Heart left ventricle (tissue), 16 donors: ENCODE results near the gene GLA. TPM values are rescaled to one million over a fixed set of nuclear protein-coding genes. Genes with fewer than 3 reads are reported as not detected.

Experiments
- ATAC-seq, 4 donors: fragments of 200-7000 bp; cut with Tn5 transposase; one replicate each; pipeline ENCODE4 v1.9.1; 2020 to 2022; ENCODE audit warnings: moderate library complexity in 4 of 4, mild to moderate bottlenecking in 3 of 4, moderate number of reproducible peaks in 1 of 4
- DNase-seq, 5 donors: peaks; one replicate each; pipeline ENCODE4 v3.0.0-alpha.2; 2020
- H3K27ac ChIP-seq, 12 donors: fragments of 200-600 bp; sonication (generic) in 4 of 12; one replicate each; pipeline versions ENCODE4 v1.5.0 to v1.8.0; 2016 to 2022; ENCODE audit warnings: mild to moderate bottlenecking in 2 of 12
- H3K27me3 ChIP-seq, 9 donors: fragments of 200-600 bp; sonication (generic) in 2 of 9; one replicate each; pipeline versions ENCODE4 v1.5.1 to v1.8.0; 2016 to 2022; ENCODE audit warnings: mild to moderate bottlenecking in 3 of 9
- H3K36me3 ChIP-seq, 9 donors: fragments of 200-600 bp; sonication (generic) in 2 of 9; one replicate each; pipeline versions ENCODE4 v1.5.0 to v1.8.0; 2018 to 2022; ENCODE audit warnings: mild to moderate bottlenecking in 2 of 9
- H3K4me1 ChIP-seq, 12 donors: fragments of 200-600 bp; sonication (generic) in 4 of 12; one replicate each; pipeline versions ENCODE4 v1.5.0 to v1.8.0; 2016 to 2022; ENCODE audit warnings: mild to moderate bottlenecking in 3 of 12
- H3K4me3 ChIP-seq, 12 donors: fragments of 200-600 bp; sonication (generic) in 4 of 12; one replicate each; pipeline versions ENCODE4 v1.5.0 to v1.8.0; 2017 to 2022; ENCODE audit warnings: mild to moderate bottlenecking in 9 of 12, moderate library complexity in 4 of 12
- H3K9me3 ChIP-seq, 12 donors: fragments of 200-600 bp; sonication (generic) in 4 of 12; one replicate each; pipeline versions ENCODE4 v1.5.0 to v1.8.0; 2016 to 2022; ENCODE audit warnings: mild to moderate bottlenecking in 1 of 12
- CTCF ChIP-seq, 12 donors: fragments of 200-600 bp; sonication (generic) in 4 of 12; IDR thresholded peaks; one replicate each; pipeline versions ENCODE4 v1.5.0 to v1.8.0; 2018 to 2022; ENCODE audit warnings: antibody characterized with exemption in 12 of 12, mild to moderate bottlenecking in 5 of 12
- POLR2A ChIP-seq, 2 donors: fragments of 450-650 bp; IDR thresholded peaks; one replicate each; pipeline ENCODE4 v1.6.1; 2017; ENCODE audit warnings: antibody characterized with exemption in 2 of 2, mild to moderate bottlenecking in 2 of 2, moderate library complexity in 2 of 2
- WGBS, 4 donors: extraction: QIAGEN DNeasy Blood & Tissue Kit in 2 of 4; methylation state at CpG; one replicate each; pipeline versions ENCODE4 v1.1.5 to v1.1.7; 2013 to 2018; 5-methylcytosine and 5-hydroxymethylcytosine counted together
- intact Hi-C, 10 donors: fragments of 100-400 bp; cut with DNase I; formaldehyde crosslinking; loops; one replicate each; pipeline versions ENCODE4 v1.11.1 to v1.14.2; 2022
- polyA plus RNA-seq, 2 donors: library from polyadenylated mRNA; stranded (reverse); fragments of 200-250 nt; gene quantifications; one replicate each; pipeline ENCODE4 v1.2.3, GENCODE V29; 2013
- total RNA-seq, 9 donors: library from RNA; depleted of rRNA in 2 of 9; stranded (reverse); fragments of >200 nt in 2 of 9; fragmentation: NEBNext Ultra II Directional in 3 of 9; extraction: Animal tissue kit (Norgen Biotek cat#: 25700) in 3 of 9; gene quantifications; one replicate each; pipeline versions ENCODE4 v1.1.0 to v1.2.4, GENCODE V29; 2016 to 2023
- donor health status: ischemic (EF 13 %, LVEDD 7.1; RV severe dilation, severe dysfunction).
- donor health status: healthy with polysubstance abuse.
- donor health status: DM: no; HTN: yes; CAD: no.
- donor health status: DM: no; HTN: no; CAD: no.
- donor health status: ischemic (EF 25% LVEDD 6.9; RV normal size, moderate dysfunction).
- donor health status: ischemic (EF 25% LVEDD 5.7; RV mildly dilated, moderate dysfunction).
- donor health status: healthy.
- donor health status: DM: yes; HTN: yes; CAD: no.
- donor health status: ischemic (EF 35%, LVEDD 5.7; RV mildly dilated, moderate dysfunction).
- donor health status: nonischemic (EF 11% LVEDD 7.7; RV severe dilation, severe dysfunction).
- donor health status: DM: yes; HTN: yes; CAD: no.
- donor health status: PGD.
- donor health status: ischemic (EF 29% LVEDD 5.4; RV normal size, mild dysfunction).
- donor health status: nonischemic (EF 23%, LVEDD 6.1; RV moderate dilation, normal function).

GLA gene
- total and polyA plus RNA-seq, 11 donors = 5.2 to 27.5 (median 12.3) TPM

GRCh38 chrX:101450085-101450484, 42.4 kb upstream of the GLA start:
- intact Hi-C loops = no loop called here
- DNase-seq (no peak), ATAC-seq (no peak)
- TF ChIP-seq CTCF (IDR thresholded peaks at IDR 0.05) (no peak), POLR2A (IDR thresholded peaks at IDR 0.05) (no peak)
- H3K27me3 ChIP-seq = no peaks in the 10 kb centered on the region
- no peak overlapping the region for H3K4me3 ChIP-seq
- H3K36me3 ChIP-seq = peaks cover 0 to 41% (median 0%) of the 10 kb centered on the region in 9 donors
- no peaks in the 10 kb centered on the region for H3K9me3 ChIP-seq
- no peak overlapping the region for H3K27ac ChIP-seq
- H3K4me1 ChIP-seq = peaks cover 0 to 10% (median 0%) of the 10 kb centered on the region in 12 donors
- WGBS, 4 donors = 39 to 96% (median 88%) methylated on average over 2 of the region's 2 CpGs

- peaks cover 0 to 10% (median 0%) of the 10 kb centered on the region in 12 donors for H3K4me1 ChIP-seq
- H3K9me3 ChIP-seq = no peaks in the 10 kb centered on the region
- 79 to 100% (median 90%) methylated on average over 1 of the region's 1 CpG for WGBS, 4 donors
- no peak for DNase-seq
- no peak overlapping the region for H3K4me3 ChIP-seq
- no peak overlapping the region for H3K27ac ChIP-seq
- peaks cover 0 to 49% (median 0%) of the 10 kb centered on the region in 9 donors for H3K36me3 ChIP-seq
- no peaks in the 10 kb centered on the region for H3K27me3 ChIP-seq
- no peak for TF ChIP-seq POLR2A (IDR thresholded peaks at IDR 0.05)
- no peak for TF ChIP-seq CTCF (IDR thresholded peaks at IDR 0.05)
- no peak for ATAC-seq
- intact Hi-C loops = no loop called here
Observed at GRCh38 chrX:101449279-101449678, 41.6 kb upstream of the GLA start.

GRCh38 chrX:101442085-101442484, 34.4 kb upstream of the GLA start:
- H3K9me3 ChIP-seq = no peaks in the 10 kb centered on the region
- ATAC-seq (no peak), DNase-seq (no peak)
- no peak overlapping the region for H3K4me3 ChIP-seq
- no peaks in the 10 kb centered on the region for H3K4me1 ChIP-seq
- H3K27me3 ChIP-seq = no peaks in the 10 kb centered on the region
- WGBS, 4 donors = 57 to 65% (median 61%) methylated on average over 2 of the region's 2 CpGs
- intact Hi-C loops = no loop called here
- H3K36me3 ChIP-seq = peaks cover 0 to 51% (median 10%) of the 10 kb centered on the region in 9 donors
- no peak for TF ChIP-seq POLR2A (IDR thresholded peaks at IDR 0.05)
- TF ChIP-seq CTCF (IDR thresholded peaks at IDR 0.05) = no peak
- no peak overlapping the region for H3K27ac ChIP-seq

- H3K4me1 ChIP-seq = no peaks in the 10 kb centered on the region
- H3K9me3 ChIP-seq = peaks cover 0 to 14% (median 0%) of the 10 kb centered on the region in 12 donors
- intact Hi-C loops = no loop called here
- H3K27ac ChIP-seq = no peak overlapping the region
- H3K36me3 ChIP-seq = peaks cover 0 to 47% (median 13%) of the 10 kb centered on the region in 9 donors
- H3K27me3 ChIP-seq = no peaks in the 10 kb centered on the region
- no peak for TF ChIP-seq CTCF (IDR thresholded peaks at IDR 0.05)
- TF ChIP-seq POLR2A (IDR thresholded peaks at IDR 0.05) = no peak
- ATAC-seq (no peak), DNase-seq (no peak)
- no peak overlapping the region for H3K4me3 ChIP-seq
- 78 to 98% (median 89%) methylated on average over 2 of the region's 2 CpGs for WGBS, 4 donors
Observed at GRCh38 chrX:101430457-101431078, 22.8 kb upstream of the GLA start.
